Natural killer cell (primary cell): Measurements from ENCODE around the gene PHF20. TPM values are rescaled to one million over a fixed set of nuclear protein-coding genes. Genes with fewer than 3 reads are reported as not detected.

ENCODE experiments used
- ATAC-seq, 3 donors: fragments of 150-1000 bp in 2 of 3; fragments of 200-7000 bp in 1 of 3; cut with Tn5 transposase; 1 replicate in 1 of 3; 2 replicates in 2 of 3; pipeline ENCODE4 v1.10.0; 2021; ENCODE audit warnings: mild to moderate bottlenecking in 2 of 3, moderate library complexity in 2 of 3
- DNase-seq, 2 donors: peaks; one replicate each; pipeline versions ENCODE4 v3.0.0 to v3.0.0-alpha.2; 2013 to 2021; ENCODE audit warnings: mixed read lengths in 1 of 2
- H3K27ac ChIP-seq: one replicate; pipeline ENCODE4 v1.5.1; 2013; ENCODE audit warnings: mild to moderate bottlenecking, low read length
- H3K27me3 ChIP-seq: one replicate; pipeline ENCODE4 v1.6.1; 2013; ENCODE audit warnings: low read length; ENCODE audit not compliant: control insufficient read depth, insufficient read depth
- H3K36me3 ChIP-seq: one replicate; pipeline ENCODE4 v1.6.1; 2013; ENCODE audit warnings: low read length; ENCODE audit not compliant: control insufficient read depth, insufficient read depth
- H3K4me1 ChIP-seq: one replicate; pipeline ENCODE4 v1.6.1; 2013; ENCODE audit warnings: low read length; ENCODE audit not compliant: control insufficient read depth, insufficient read depth
- H3K4me3 ChIP-seq: one replicate; pipeline ENCODE4 v1.5.1; 2013; ENCODE audit warnings: low read length
- H3K9me3 ChIP-seq: one replicate; pipeline ENCODE4 v1.6.1; 2013; ENCODE audit warnings: low read length; ENCODE audit not compliant: control insufficient read depth, insufficient read depth
- H3K27ac Mint-ChIP-seq, 2 donors: one replicate each; pipeline ENCODE4 v1.8.0; 2022; ENCODE audit warnings: mild to moderate bottlenecking in 2 of 2, mixed read lengths in 2 of 2, moderate library complexity in 1 of 2
- H3K27me3 Mint-ChIP-seq, 2 donors: one replicate each; pipeline ENCODE4 v1.8.0; 2022; ENCODE audit warnings: low read depth in 2 of 2, mixed read lengths in 2 of 2
- H3K36me3 Mint-ChIP-seq: one replicate; pipeline ENCODE4 v1.8.0; 2022; ENCODE audit warnings: mixed read lengths
- H3K4me1 Mint-ChIP-seq, 2 donors: one replicate each; pipeline ENCODE4 v1.8.0; 2022; ENCODE audit warnings: mixed read lengths in 2 of 2
- H3K4me3 Mint-ChIP-seq: one replicate; pipeline ENCODE4 v1.8.0; 2022; ENCODE audit warnings: mild to moderate bottlenecking, moderate library complexity, mixed read lengths
- H3K9me3 Mint-ChIP-seq, 2 donors: one replicate each; pipeline ENCODE4 v1.8.0; 2022; ENCODE audit warnings: mixed read lengths in 2 of 2
- CTCF ChIP-seq: fragments of 200-600 bp; IDR thresholded peaks from one replicate; pipeline ENCODE4 v1.8.0; 2022; ENCODE audit warnings: antibody characterized with exemption
- WGBS: methylation state at CpG from one replicate; pipeline ENCODE4 v1.1.7; 2013; ENCODE audit warnings: missing lambda C conversion rate; ENCODE audit not compliant: insufficient coverage; 5-methylcytosine and 5-hydroxymethylcytosine counted together
- intact Hi-C: fragments of 100-400 bp; cut with micrococcal nuclease; formaldehyde crosslinking; loops from one replicate; pipeline ENCODE4 v1.14.2; 2022
- total RNA-seq, 4 donors: library from RNA; stranded (reverse); fragments of 120-200 nt in 1 of 4; gene quantifications; one replicate each; pipeline versions ENCODE4 v1.2.3 to v1.2.4, GENCODE V29; 2013 to 2022

PHF20 gene
- total RNA-seq, 3 donors from 2014 or later (not counting 1 experiment from before 2014, with no cell fraction given), result 151 to 165 (median 161) TPM

- peaks cover 21% of the 10 kb centered on the region for H3K4me1 ChIP-seq
Observed at GRCh38 chr20:35726842-35727711, 44.7 kb upstream of the PHF20 start.

GRCh38 chr20:35729283-35729807 is 42.5 kb upstream of the PHF20 start:
- intact Hi-C loops, result loop anchor here (10.0 kb wide), 1 partner anchor 45 kb away; the partner anchor contains the start of gene PHF20
- H3K27me3 ChIP-seq, result no peaks in the 10 kb centered on the region
- Mint-ChIP-seq H3K27me3 (no peaks in the 10 kb centered on the region), H3K27ac (peak overlapping the region; percentile 69 to 79), H3K4me1 (peaks cover 45 to 51% of the 10 kb centered on the region in 2 donors), H3K9me3 (no peaks in the 10 kb centered on the region), H3K4me3 (no peak overlapping the region), H3K36me3 (peaks cover 32% of the 10 kb centered on the region)
- ATAC-seq (no peak), DNase-seq (no peak)
- H3K36me3 ChIP-seq, result peaks cover 97% of the 10 kb centered on the region
- TF ChIP-seq CTCF, result no peak
- H3K9me3 ChIP-seq, result no peaks in the 10 kb centered on the region
- WGBS, result 96% methylated on average over 7 of the region's 7 CpGs
- peaks cover 20% of the 10 kb centered on the region for H3K4me1 ChIP-seq
- no peak overlapping the region for H3K4me3 ChIP-seq
- no peak overlapping the region for H3K27ac ChIP-seq

More at GRCh38 chr20:35726842-35727711, 44.7 kb upstream of the PHF20 start:
- Mint-ChIP-seq H3K36me3 (peaks cover 21% of the 10 kb centered on the region), H3K9me3 (no peaks in the 10 kb centered on the region), H3K27me3 (no peaks in the 10 kb centered on the region), H3K27ac (peak overlapping the region; percentile 58 to 83), H3K4me3 (peak overlapping the region; percentile 17), H3K4me1 (peaks cover 43 to 46% of the 10 kb centered on the region in 2 donors)
- H3K9me3 ChIP-seq, result no peaks in the 10 kb centered on the region
- H3K27ac ChIP-seq, result no peak overlapping the region
- no peaks in the 10 kb centered on the region for H3K27me3 ChIP-seq
- peaks cover 93% of the 10 kb centered on the region for H3K36me3 ChIP-seq
- no peak overlapping the region for H3K4me3 ChIP-seq
- no peak for TF ChIP-seq CTCF
- intact Hi-C loops, result loop anchor here (10.0 kb wide), 1 partner anchor 48 kb away; the partner anchor contains the start of gene PHF20
- 96% methylated on average over 20 of the region's 20 CpGs for WGBS
- no peak for ATAC-seq
- DNase-seq, result no peak

GRCh38 chr20:35729836-35730582 is 41.8 kb upstream of the PHF20 start:
- Histone ChIP-seq H3K4me1 (peaks cover 20% of the 10 kb centered on the region), H3K4me3 (no peak overlapping the region), H3K36me3 (peaks cover 97% of the 10 kb centered on the region), H3K27me3 (no peaks in the 10 kb centered on the region), H3K9me3 (no peaks in the 10 kb centered on the region), H3K27ac (no peak overlapping the region)
- 96% methylated on average over 2 of the region's 2 CpGs for WGBS
- H3K4me1 Mint-ChIP-seq, result peaks cover 49 to 54% of the 10 kb centered on the region in 2 donors
- intact Hi-C loops, result loop anchor here (10.0 kb wide), 1 partner anchor 45 kb away; the partner anchor contains the start of gene PHF20
- no peaks in the 10 kb centered on the region for H3K27me3 Mint-ChIP-seq
- H3K27ac Mint-ChIP-seq, result peak overlapping the region; percentile 69 to 79
- peak overlapping the region; percentile 32 for H3K4me3 Mint-ChIP-seq
- no peak for DNase-seq
- ATAC-seq, result no peak
- H3K9me3 Mint-ChIP-seq, result no peaks in the 10 kb centered on the region
- no peak for TF ChIP-seq CTCF
- peaks cover 37% of the 10 kb centered on the region for H3K36me3 Mint-ChIP-seq
